ENCODE results near the gene PIK3R2.

The PIK3R2 gene

GRCh38 chr19:18171605-18172327, 18.8 kb downstream of the PIK3R2 start:
- DNase-seq (ENCODE audit: low read depth in 3 of 3, low spot score in 1 of 3), result no peak

- DNase-seq (ENCODE audit: low read depth in 3 of 3, low spot score in 1 of 3), result no peak
These were observed 19.5 kb downstream of the PIK3R2 start for GRCh38 chr19:18172331-18173053.

GRCh38 chr19:18173054-18173571, 20.1 kb downstream of the PIK3R2 start:
- DNase-seq (ENCODE audit: low read depth in 3 of 3, low spot score in 1 of 3), result no peak

GRCh38 chr19:18173572-18174288, 20.8 kb downstream of the PIK3R2 start, which contains the start of gene IFI30:
IFI30 (plus strand) TSS chr19:18173813; CDS start chr19:18173842, 29 bp downstream.
- DNase-seq (ENCODE audit: low read depth in 3 of 3, low spot score in 1 of 3), result peak in 2 of 3 donors; percentile 29 to 45

GRCh38 chr19:18174983-18175382, 22.0 kb downstream of the PIK3R2 start:
- no peak for DNase-seq (ENCODE audit: low read depth in 3 of 3, low spot score in 1 of 3)

GRCh38 chr19:18176367-18177310, 23.7 kb downstream of the PIK3R2 start:
- no peak for DNase-seq (ENCODE audit: low read depth in 3 of 3, low spot score in 1 of 3)

- DNase-seq (ENCODE audit: low read depth in 3 of 3, low spot score in 1 of 3), result no peak
These were observed 27.0 kb downstream of the PIK3R2 start for GRCh38 chr19:18179957-18180356.

GRCh38 chr19:18183529-18183928, 30.6 kb downstream of the PIK3R2 start:
- no peak for DNase-seq (ENCODE audit: low read depth in 3 of 3, low spot score in 1 of 3)

GRCh38 chr19:18185538-18185937, 32.6 kb downstream of the PIK3R2 start:
- DNase-seq (ENCODE audit: low read depth in 3 of 3, low spot score in 1 of 3), result no peak

- DNase-seq (ENCODE audit: low read depth in 3 of 3, low spot score in 1 of 3), result no peak
These were observed 37.3 kb downstream of the PIK3R2 start for GRCh38 chr19:18190278-18190677.

GRCh38 chr19:18191640-18192062, 38.7 kb downstream of the PIK3R2 start:
- DNase-seq (ENCODE audit: low read depth in 3 of 3, low spot score in 1 of 3), result no peak

GRCh38 chr19:18192673-18193387, 39.9 kb downstream of the PIK3R2 start, which contains the start of gene MPV17L2:
MPV17L2 (plus strand) TSS chr19:18193218; CDS start chr19:18193282, 64 bp downstream.
- peak; percentile 89 to 97 (median 94) for DNase-seq (ENCODE audit: low read depth in 3 of 3, low spot score in 1 of 3)

- no peak for DNase-seq (ENCODE audit: low read depth in 3 of 3, low spot score in 1 of 3)
These were observed 40.6 kb downstream of the PIK3R2 start for GRCh38 chr19:18193388-18194180.

- no peak for DNase-seq (ENCODE audit: low read depth in 3 of 3, low spot score in 1 of 3)
These were observed 41.2 kb downstream of the PIK3R2 start for GRCh38 chr19:18194181-18194530.

GRCh38 chr19:18194554-18195238, 41.7 kb downstream of the PIK3R2 start:
- peak in 1 of 3 donors; percentile 15 for DNase-seq (ENCODE audit: low read depth in 3 of 3, low spot score in 1 of 3)

- no peak for DNase-seq (ENCODE audit: low read depth in 3 of 3, low spot score in 1 of 3)
These were observed 43.5 kb downstream of the PIK3R2 start for GRCh38 chr19:18196511-18196845.

- DNase-seq (ENCODE audit: low read depth in 3 of 3, low spot score in 1 of 3), result no peak
These were observed 44.3 kb downstream of the PIK3R2 start for GRCh38 chr19:18197306-18197705.

GRCh38 chr19:18197941-18198340, 45.0 kb downstream of the PIK3R2 start:
- DNase-seq (ENCODE audit: low read depth in 3 of 3, low spot score in 1 of 3), result no peak
